IMR-90 (cell line): ENCODE measurements around the gene MMP27.

ENCODE experiments used
- BHLHE40 ChIP-seq: fragments of 150-350 bp; IDR thresholded peaks from 2 replicates; pipeline ENCODE4 v1.6.1; 2016; ENCODE audit warnings: mild to moderate bottlenecking, low read depth, low read length
- CEBPB ChIP-seq: IDR thresholded peaks from 2 replicates; pipeline ENCODE4 v1.6.1; 2012; ENCODE audit warnings: low read depth, low read length, improper control_type of control experiment
- CHD1 ChIP-seq: IDR thresholded peaks from 2 replicates; pipeline ENCODE4 v1.6.1; 2012; ENCODE audit warnings: low read depth, low read length, improper control_type of control experiment
- POLR2A ChIP-seq: IDR thresholded peaks from 2 replicates; pipeline ENCODE4 v1.6.1; 2012; ENCODE audit warnings: mild to moderate bottlenecking, low read depth, low read length
- RAD21 ChIP-seq: IDR thresholded peaks from 2 replicates; pipeline ENCODE4 v1.6.1; 2012; ENCODE audit warnings: low read length, improper control_type of control experiment
- RFX5 ChIP-seq: IDR thresholded peaks from 2 replicates; pipeline ENCODE4 v1.8.0; 2012; ENCODE audit warnings: low read depth, mild to moderate bottlenecking, low read length, moderate library complexity
- SMC3 ChIP-seq: fragments of 150-350 bp; IDR thresholded peaks from 2 replicates; pipeline ENCODE4 v1.6.1; 2016; ENCODE audit warnings: low read depth, mild to moderate bottlenecking, antibody characterized with exemption, low read length, moderate library complexity
- TF ChIP-seq, protein P1 (sequence below): conservative IDR thresholded peaks from 2 replicates; pipeline ENCODE4 v1.5.1; 2012; ENCODE audit warnings: mild to moderate bottlenecking, low read depth, low read length, improper control_type of control experiment
- TF ChIP-seq, protein P2 (sequence below): fragments of 150-350 bp; IDR thresholded peaks from 2 replicates; pipeline ENCODE4 v1.6.1; 2017; ENCODE audit warnings: mild to moderate bottlenecking, antibody characterized with exemption, low read length, low read depth

DNA sequence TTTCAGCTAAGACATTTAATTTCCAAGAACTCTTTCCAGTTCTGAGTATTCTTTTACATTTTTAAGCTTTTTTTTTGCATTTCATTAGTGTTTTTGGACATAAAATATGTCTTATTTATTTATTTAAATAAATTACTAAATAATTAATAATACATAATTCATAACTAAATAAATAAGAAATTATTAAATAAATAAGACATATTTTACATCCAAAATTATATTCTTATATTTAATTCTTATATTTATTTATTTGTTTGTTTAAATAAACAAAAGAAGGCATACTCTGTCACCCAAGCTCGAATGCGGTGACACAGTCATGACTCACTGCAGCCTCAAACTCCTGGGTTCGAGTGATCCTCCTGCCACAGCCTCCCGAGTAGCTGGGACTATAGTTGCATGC, 3.1 kb upstream of the MMP27 start:
- TF ChIP-seq, protein P1, sequence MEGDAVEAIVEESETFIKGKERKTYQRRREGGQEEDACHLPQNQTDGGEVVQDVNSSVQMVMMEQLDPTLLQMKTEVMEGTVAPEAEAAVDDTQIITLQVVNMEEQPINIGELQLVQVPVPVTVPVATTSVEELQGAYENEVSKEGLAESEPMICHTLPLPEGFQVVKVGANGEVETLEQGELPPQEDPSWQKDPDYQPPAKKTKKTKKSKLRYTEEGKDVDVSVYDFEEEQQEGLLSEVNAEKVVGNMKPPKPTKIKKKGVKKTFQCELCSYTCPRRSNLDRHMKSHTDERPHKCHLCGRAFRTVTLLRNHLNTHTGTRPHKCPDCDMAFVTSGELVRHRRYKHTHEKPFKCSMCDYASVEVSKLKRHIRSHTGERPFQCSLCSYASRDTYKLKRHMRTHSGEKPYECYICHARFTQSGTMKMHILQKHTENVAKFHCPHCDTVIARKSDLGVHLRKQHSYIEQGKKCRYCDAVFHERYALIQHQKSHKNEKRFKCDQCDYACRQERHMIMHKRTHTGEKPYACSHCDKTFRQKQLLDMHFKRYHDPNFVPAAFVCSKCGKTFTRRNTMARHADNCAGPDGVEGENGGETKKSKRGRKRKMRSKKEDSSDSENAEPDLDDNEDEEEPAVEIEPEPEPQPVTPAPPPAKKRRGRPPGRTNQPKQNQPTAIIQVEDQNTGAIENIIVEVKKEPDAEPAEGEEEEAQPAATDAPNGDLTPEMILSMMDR, result no peak
- TF ChIP-seq POLR2A (no peak), CEBPB (no peak), SMC3 (no peak), RFX5 (no peak), BHLHE40 (no peak), CHD1 (no peak), RAD21 (no peak)
- TF ChIP-seq, protein P2, sequence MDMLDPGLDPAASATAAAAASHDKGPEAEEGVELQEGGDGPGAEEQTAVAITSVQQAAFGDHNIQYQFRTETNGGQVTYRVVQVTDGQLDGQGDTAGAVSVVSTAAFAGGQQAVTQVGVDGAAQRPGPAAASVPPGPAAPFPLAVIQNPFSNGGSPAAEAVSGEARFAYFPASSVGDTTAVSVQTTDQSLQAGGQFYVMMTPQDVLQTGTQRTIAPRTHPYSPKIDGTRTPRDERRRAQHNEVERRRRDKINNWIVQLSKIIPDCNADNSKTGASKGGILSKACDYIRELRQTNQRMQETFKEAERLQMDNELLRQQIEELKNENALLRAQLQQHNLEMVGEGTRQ, result no peak
